ENCODE data around the gene RPUSD4. TPM values are rescaled to one million over a fixed set of nuclear protein-coding genes. Genes with fewer than 3 reads are reported as not detected.

RPUSD4 gene
- total RNA-seq, 1 donor from 2014 or later: 40.7 TPM

DNA sequence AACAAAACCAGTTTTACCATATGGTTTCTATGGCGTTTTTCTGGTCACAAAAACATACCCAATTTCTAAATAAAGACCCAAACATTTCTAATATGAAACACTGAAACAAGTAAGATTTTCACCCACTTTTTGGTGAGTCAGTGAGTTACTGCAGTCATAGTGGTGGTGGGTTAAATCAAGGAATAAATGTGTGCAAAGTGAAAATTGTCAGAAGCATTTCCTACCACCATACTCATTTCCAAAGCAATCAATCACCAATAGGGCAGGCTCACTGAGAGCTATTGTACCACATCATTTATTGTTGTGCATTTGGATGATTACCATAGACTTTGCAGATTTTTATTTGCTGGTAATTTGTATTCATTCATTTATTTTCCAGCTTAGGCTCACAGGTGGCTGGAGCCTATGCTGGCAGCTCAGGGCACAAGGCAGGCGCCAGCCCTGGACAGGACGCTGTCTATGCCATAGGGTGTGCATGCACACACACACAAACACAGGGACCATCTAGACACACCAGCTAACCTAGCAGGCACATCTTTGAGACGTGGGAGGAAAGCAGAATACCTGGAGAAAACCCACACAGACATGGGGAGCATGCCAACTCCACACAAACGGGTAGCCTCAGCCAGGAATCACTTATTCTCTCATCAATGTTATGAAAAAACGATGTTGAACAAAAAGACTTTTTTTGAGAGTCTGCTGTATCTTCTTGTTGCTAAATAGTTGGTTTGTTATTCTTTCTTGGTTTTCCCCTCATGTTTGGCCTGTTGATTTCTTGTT lies 5.3 kb upstream of the RPUSD4 start:
- no peak for DNase-seq
- intact Hi-C loops (cut with DNase I): no loop called here
- ATAC-seq (ENCODE audit: poor library complexity): no peak

DNA sequence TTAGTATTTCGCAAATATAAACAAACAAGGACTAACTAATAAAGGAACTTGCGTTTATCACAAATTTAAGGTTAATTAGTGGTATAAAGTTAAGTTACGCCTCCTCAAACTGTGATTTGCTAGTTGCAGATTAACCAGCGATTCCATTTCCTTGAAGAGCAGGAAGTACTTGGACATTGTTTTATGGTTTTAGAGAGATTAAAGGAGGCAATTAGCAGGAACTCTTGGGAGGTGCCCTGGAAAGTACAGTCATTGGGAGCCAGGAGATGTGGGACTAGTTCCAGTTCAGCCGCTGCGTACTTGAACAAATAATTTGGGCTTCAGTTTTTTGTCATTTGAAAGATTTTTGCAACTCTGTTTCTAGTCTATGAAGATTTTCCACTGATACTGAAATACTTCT lies 3.4 kb upstream of the RPUSD4 start:
- intact Hi-C loops (cut with DNase I): loop anchor here (5.0 kb wide), 2 partner anchors 52 to 202 kb away; partner anchors contain the start of genes FOXRED1 and SRPRA
- ATAC-seq (ENCODE audit: poor library complexity) (no peak), DNase-seq (no peak)

DNA sequence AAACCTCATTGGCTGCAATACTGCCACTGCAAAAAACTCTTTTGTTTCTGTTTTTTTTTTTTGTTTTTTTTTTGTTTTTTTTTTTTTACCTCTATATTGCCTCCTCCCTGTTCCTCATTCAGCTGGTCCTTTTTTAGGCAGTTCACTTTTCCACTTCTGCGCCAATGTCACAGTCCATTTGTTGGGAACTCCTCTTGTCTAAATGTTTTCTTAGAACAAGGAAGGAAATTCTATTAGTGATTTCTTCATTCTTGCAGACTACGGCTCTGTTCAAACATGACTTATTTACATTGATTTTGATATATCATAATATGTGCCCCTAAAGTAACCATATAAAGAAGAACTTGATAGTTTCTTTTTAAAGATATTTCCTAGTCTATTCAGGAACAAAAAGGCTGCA lies 3.0 kb upstream of the RPUSD4 start:
- intact Hi-C loops (cut with DNase I): loop anchor here (5.0 kb wide), 2 partner anchors 53 to 203 kb away; partner anchors contain the start of genes FOXRED1 and SRPRA
- ATAC-seq (ENCODE audit: poor library complexity) (no peak), DNase-seq (no peak)

DNA sequence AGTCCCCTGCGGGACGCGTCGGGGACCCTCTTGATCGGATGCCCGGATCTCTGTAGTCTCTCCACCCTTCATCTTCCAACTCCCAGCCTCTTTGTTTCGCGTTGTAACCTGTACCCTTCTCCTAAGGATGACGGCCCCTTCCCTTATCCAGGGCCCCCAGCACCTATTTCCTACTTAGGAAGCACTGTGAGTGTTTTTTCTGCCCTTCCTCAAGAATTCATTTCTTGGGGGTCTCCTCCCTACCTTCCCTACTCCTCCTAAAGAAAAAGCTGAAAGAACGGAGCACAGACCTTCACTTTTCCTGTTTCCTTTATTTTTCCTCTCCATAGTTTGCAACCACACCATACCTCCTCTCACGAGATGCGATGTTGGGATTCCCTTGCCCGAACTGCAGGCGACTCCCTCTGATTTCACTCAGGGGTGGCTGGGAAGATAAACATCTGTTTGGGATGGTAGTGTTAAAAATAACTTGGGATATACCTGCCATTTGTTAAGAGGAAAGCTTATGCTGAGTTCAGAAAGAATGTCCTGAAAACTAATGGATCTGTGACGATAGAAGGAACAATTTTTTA lies 725 bp upstream of the RPUSD4 start:
- ATAC-seq (ENCODE audit: poor library complexity) (no peak), DNase-seq (no peak)
- intact Hi-C loops (cut with DNase I): loop anchor here (5.0 kb wide), 2 partner anchors 55 to 205 kb away; partner anchors contain the start of genes FOXRED1 and SRPRA

DNA sequence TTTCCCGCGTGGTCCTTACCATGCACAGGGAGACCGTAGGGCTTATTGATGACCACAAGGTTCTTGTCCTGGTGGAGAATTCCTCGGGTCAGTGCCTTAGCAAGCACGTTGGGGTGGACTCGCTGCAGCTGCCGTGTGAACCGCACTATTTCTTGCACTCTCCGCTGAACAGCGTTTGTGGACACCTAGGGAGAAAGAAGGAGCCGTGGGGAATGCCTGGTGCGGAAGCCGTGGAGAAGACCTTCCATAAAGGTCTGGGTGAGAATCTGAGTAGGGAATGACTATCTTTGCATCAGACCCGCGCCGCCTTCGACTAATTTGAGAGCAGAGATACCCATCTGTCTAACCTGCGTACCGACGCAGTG lies 597 bp downstream of the RPUSD4 start:
- peak; percentile 2 for ATAC-seq (ENCODE audit: poor library complexity)
- DNase-seq: peak; percentile 39
- intact Hi-C loops (cut with DNase I): loop anchor here (5.0 kb wide), 2 partner anchors 56 to 206 kb away; partner anchors contain the start of genes FOXRED1 and SRPRA

DNA sequence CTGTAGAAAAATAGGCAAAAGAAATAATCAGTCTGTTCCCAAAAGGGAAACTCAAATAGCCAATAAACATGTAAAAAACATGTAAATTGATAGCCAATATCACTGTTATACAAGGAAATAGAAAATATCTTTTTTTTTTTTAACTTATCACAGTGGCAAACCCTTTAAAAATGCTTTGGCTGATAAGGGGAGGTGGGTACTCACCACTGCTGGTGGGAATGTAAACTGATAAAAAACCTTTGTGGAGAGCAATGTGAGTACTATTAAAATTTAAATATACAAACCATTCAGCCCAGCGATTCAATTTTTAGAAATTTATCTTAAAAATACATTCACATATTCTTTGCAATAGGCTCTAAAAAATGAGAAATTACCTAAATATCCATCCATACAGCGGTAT lies 3.6 kb downstream of the RPUSD4 start:
- no peak for DNase-seq
- ATAC-seq (ENCODE audit: poor library complexity): no peak
- intact Hi-C loops (cut with DNase I): no loop called here

DNA sequence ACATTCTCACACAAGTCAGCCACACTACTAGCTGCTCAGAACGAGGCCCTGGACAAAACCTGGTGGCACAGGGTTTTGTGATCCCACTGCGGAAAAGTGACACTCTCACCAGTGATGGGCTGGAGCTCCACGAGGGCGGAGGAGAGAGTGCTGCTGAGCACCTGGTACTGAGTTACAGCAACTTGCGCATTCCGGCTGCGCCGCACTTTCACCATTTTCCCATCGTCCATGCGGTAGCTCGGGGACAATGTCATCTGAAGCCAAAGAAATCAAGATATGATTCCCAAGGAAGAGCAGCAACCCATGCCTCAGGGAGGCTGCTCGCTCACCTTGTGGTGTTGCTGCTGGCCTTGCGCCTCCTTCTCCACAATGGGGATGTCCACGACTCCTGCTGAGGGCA lies 6.1 kb downstream of the RPUSD4 start:
- DNase-seq: no peak
- no peak for ATAC-seq (ENCODE audit: poor library complexity)
- intact Hi-C loops (cut with DNase I): no loop called here

DNA sequence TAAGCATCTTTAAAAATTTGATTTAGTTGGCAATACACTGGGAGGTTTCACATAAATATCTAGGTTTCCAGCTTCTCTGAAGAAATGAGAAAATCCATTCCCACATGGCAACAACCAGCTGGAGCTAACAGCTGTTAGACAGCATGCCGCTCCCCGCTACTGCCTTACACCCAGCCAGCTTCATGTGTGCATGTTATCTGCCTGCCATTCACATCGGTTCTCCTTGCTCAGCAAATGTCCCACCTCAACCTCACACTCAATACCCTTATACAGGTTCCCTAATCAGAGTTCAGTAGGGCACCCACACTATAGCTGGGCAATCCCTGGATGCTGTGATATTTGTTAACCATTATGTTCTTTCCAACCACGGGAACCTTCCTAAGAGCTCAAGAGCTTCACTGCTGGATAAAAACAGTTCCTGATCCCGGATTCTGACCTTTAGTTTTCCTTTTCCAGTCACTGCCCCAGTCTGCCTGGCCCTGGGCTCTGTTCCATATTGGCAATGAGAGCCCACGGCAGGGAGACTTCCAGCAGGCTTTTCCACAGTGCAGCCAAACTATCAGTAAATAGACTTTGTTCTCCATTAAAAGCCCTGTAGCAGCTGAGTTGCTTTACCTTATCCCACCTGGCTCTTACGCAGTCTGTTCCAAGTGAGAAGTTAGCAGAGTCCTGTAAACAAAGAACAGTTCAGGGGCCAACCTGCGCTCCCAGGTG lies 8.6 kb downstream of the RPUSD4 start:
- peak; percentile 80 for ATAC-seq (ENCODE audit: poor library complexity)
- DNase-seq: no peak
- intact Hi-C loops (cut with DNase I): no loop called here

DNA sequence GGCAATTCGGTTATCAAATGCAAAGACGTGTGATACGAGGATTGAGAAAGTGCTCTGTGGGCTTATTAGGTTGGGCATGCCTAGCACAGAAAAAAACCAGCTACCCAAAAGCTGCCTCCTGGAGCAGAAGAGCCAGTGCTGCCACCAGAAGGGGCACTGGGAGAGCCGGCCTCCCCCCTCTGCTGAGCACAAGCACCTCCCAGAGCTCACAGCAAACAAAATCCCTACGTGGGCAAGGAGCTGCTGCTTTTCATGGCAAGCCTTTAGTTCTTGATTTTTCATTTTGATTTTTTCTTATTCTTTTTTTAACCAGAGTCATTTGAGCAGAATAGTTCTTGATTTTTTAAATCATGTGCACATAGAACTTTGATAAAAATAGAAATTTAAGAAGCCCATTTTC lies 12.8 kb downstream of the RPUSD4 start:
- DNase-seq: no peak
- ATAC-seq (ENCODE audit: poor library complexity): no peak
- intact Hi-C loops (cut with DNase I): loop anchor here (10.0 kb wide), 1 partner anchor 124 kb away; no protein-coding TSS in a partner anchor

DNA sequence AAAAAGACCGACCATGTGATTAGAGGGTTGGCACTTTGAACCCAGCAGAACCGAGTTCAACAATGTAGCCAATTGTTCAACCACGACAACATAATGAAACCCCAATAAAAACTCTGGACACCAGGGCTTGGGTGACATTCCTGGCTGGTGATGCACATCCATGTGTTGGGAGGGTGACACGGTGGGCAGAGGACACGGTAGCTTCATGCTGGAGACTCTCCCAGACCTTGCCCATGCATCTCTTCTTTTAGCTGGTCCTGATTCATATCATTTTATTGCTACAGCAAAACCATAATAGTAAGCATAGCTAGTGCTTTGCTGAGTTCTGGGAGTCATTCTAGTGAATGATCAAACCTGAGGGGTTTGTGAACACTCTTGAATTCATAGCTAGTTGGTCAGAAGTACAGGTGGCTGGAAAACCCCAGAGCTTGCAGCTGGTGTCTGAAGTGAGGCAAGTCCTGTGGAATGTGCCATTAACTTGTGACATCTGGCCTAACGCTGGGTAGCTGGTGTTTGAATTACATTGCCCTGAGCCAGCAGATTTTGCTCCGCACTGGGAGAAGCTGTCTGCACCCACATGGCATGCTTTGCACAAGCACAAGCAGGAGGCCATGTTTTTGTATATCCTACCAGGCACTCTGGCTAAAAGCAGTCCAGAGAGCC lies 14.0 kb downstream of the RPUSD4 start:
- ATAC-seq (ENCODE audit: poor library complexity): peak; percentile 22

DNA sequence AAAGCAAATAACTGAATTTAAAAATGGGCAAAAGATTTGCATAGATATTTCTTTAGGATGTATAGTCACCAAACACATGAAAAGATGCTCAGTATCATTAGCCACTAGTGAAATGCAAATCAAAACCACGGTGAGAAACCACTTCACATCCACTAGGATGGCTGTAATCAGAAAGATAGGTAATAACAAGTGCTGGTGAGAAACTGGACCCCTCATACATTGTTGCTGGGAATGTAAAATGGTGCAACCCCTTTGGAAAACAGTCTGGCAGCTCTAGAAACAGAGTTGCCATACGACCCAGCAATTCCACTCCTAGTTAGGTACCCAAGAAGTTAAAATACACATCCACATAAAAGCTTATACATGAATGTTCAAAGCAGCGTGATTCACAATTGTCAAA lies 16.3 kb downstream of the RPUSD4 start:
- ATAC-seq (ENCODE audit: poor library complexity): no peak
- intact Hi-C loops (cut with DNase I): loop anchor here (10.0 kb wide), 1 partner anchor 120 kb away; no protein-coding TSS in a partner anchor
- no peak for DNase-seq

More for the DNA sequence above, 14.0 kb downstream of the RPUSD4 start:
- intact Hi-C loops (cut with DNase I): loop anchor here (10.0 kb wide), 1 partner anchor 123 kb away; no protein-coding TSS in a partner anchor
- DNase-seq: no peak

DNA sequence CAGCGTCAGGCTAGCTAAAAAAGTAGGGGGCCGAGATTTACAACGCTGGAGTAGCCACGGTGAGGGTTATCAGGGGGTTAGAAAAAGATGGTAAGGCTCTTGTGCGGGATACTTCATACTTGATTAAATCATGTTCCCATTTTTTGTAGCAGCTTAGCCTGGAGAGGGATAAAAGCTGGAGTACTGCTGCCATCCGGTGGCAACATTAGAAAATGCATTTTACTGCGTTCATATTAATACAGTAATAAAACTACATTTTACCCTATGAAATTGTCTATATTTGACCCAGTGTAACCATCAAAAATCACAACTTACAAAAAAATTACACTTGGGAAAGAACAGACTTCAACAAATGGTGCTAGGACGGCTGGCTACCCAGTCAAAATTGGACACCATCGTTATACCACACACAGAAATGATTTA lies 17.3 kb downstream of the RPUSD4 start:
- ATAC-seq (ENCODE audit: poor library complexity): peak; percentile 79
- intact Hi-C loops (cut with DNase I): loop anchor here (10.0 kb wide), 1 partner anchor 119 kb away; no protein-coding TSS in a partner anchor
- no peak for DNase-seq

DNA sequence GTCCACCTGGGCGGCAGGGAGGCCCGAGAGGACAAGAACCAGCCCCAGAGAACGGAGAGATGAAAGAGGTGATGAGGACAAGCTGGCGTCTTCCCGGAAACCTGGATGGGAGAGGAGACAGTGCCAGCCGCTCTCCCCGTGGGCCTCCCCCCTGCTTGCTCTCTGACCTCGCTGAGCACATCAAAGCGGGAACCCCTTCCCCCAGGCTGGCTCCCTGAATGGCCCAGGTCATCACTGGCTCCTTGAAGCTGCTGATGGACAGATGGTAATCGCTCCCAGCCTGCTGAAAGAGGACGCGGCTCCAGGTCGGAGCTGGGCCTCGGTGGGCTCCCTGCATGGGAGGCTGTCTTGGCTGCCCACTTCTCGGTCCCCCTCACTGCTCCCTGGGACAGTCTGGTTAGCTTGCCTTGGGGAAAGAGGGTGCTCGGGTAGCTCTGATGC lies 18.4 kb downstream of the RPUSD4 start:
- intact Hi-C loops (cut with DNase I): loop anchor here (2.0 to 10.0 kb wide), 2 partner anchors 118 to 268 kb away; no protein-coding TSS in a partner anchor
- DNase-seq (no peak), ATAC-seq (ENCODE audit: poor library complexity) (no peak)

DNA sequence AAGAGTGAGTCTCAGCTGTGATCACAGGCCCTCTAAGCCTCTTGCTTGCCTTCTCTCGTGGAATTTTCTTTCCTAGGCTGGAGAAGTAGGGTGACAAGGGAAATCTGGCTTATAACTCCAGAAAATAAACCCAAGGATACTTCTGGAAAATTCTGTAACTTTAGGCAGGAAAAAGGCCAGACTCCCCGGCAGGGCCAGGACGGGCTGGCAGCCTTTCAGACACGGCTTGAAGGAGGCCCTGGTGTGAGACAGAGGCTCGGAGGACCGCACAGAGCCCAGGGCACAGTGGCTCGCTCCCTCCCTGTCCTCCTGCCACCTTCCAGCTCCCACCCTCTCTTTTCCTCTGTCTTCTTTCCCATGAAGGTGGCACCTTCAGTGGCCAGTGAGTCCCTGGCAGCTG lies 19.1 kb downstream of the RPUSD4 start:
- DNase-seq (no peak), ATAC-seq (ENCODE audit: poor library complexity) (no peak)
- intact Hi-C loops (cut with DNase I): loop anchor here (2.0 to 10.0 kb wide), 2 partner anchors 118 to 268 kb away; no protein-coding TSS in a partner anchor

DNA sequence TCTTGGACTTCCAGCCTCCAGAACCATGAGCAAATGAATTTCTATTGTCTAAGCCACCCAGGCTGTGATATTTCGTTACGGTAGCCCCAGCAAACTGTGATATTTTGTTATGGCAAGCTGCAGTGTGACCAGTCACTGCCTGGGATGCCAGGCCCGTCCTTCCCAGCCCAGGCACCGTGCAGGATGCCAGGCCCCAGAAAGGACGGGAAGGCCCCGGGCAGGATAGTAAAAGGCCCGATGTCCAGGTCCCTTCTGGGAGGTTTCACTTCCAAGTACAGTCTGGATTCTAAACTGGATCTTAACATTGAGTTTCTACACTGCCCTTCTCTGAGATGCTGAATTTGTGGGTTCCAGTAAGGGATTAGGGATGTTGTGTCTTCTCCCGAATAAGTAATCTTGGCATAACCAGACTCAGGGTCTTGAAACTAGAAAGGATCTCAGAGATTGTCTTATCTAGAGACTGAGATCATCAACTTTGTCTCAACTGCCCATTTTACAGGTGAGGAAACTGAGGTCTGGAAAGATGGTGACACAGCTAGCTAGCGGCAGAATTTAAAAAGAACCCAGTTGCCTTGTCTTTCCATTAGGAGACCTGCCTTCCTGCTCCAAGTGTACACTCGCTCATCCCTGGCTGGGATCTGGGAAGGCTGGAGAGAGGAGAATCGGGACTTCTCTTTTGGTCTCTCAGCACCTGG lies 19.9 kb downstream of the RPUSD4 start:
- no peak for DNase-seq
- ATAC-seq (ENCODE audit: poor library complexity): no peak
- intact Hi-C loops (cut with DNase I): loop anchor here (2.0 to 10.0 kb wide), 2 partner anchors 117 to 267 kb away; no protein-coding TSS in a partner anchor

DNA sequence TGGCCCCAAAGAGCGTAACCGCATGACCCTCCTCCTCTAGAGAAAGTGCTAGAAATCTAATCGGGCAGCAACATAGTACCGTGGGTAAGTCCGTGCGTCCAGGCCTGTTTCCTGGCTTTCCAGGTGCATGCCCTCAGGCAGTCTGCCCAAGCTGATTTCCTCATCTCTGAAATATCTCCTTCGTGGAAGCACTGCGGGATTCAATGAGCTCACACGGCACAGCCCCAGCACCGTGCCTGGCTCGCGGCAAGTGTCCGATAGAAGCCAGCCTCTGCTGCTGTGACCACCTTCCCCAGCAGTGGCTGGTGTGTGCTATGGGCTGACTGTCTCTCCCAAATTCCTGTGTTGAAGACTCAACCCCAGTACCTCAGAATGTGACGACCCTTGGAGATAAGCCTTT lies 20.7 kb downstream of the RPUSD4 start:
- DNase-seq (no peak), ATAC-seq (ENCODE audit: poor library complexity) (no peak)
- intact Hi-C loops (cut with DNase I): loop anchor here (10.0 kb wide), 1 partner anchor 116 kb away; no protein-coding TSS in a partner anchor

DNA sequence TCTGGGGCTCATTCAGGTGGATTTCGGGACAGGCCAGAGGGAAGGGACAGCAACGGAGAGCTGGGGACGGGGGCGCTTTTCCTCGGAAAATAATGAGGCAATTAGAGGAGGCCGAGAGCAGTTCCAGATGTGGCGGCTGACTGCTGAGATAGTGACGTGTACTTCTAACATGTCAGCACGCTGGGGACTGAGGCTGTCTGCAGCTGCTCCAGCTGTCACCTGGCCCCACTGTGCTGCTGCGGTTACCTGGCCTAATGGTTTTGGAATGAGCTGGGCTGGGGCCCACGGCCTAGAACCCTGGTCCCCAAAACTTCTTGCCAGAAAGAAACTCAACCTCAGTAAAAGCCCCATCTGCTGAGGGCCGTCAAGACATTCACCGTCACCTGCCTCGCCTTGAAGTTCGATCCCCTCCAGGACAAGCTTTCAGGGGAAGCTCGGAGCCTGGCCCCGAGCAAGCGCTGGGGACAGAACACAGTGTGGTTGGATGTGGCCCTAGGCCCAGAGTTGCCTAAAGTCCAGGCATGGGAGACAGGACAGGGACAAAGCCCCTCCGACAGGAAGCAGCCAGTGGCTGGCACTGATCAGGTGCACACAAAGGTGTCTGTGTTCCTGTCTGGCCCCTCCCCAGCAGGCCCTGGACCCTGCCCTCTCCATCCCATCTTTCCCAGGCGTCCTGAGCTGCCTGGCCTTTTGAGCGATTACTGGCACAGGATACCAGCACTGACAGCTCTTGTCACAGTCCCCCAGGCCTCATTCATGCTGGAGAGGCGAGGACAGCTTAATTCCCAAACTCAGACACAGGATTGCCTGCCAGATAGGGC lies 22.1 kb downstream of the RPUSD4 start:
- DNase-seq: no peak
- ATAC-seq (ENCODE audit: poor library complexity): no peak
- intact Hi-C loops (cut with DNase I): no loop called here

Measured in Right ventricle myocardium superior (tissue), 1 donor.